ENCODE results near the gene TAS2R30. TPM values are rescaled to one million over a fixed set of nuclear protein-coding genes. Genes with fewer than 3 reads are reported as not detected.
"Not testable (repeated sequence)": the region's sequence is repeated elsewhere in the genome, so short reads cannot be mapped to it uniquely, and the experiment has no call there.

Gene TAS2R30
- polyA plus RNA-seq, 1 donor from 2014 or later = 0.53 TPM

- H2AFZ ChIP-seq (ENCODE audit: low read depth, low read length) = no peak overlapping the region
- no peak overlapping the region for H3K4me3 ChIP-seq (ENCODE audit: low read length)
- H3K9ac ChIP-seq (ENCODE audit: low read length) = no peak overlapping the region
- H3F3A ChIP-seq (ENCODE audit: insufficient read depth, low read length, poor library complexity, severe bottlenecking) = no peaks in the 10 kb centered on the region
- no peak for TF ChIP-seq EP300 (conservative IDR thresholded peaks at IDR 0.05; ENCODE audit: poor library complexity, severe bottlenecking)
- H4K20me1 ChIP-seq (ENCODE audit: insufficient read depth) = no peaks in the 10 kb centered on the region
- H3K36me3 ChIP-seq (ENCODE audit: insufficient read depth, low read length) = no peaks in the 10 kb centered on the region
- no peak overlapping the region for H3K27ac ChIP-seq (ENCODE audit: low read length)
- no peaks in the 10 kb centered on the region for H3K9me3 ChIP-seq (ENCODE audit: low read length)
- no peak overlapping the region for H3K4me2 ChIP-seq (ENCODE audit: low read length)
- H3K27me3 ChIP-seq (ENCODE audit: insufficient read depth, low read depth, low read length) = no peaks in the 10 kb centered on the region
- H3K79me2 ChIP-seq (replicated peaks; ENCODE audit: insufficient read depth, low read length) = peaks cover 28% of the 10 kb centered on the region
- H3K9me2 ChIP-seq (ENCODE audit: insufficient read depth, low read length) = no peaks in the 10 kb centered on the region
These were observed 3.4 kb downstream of the TAS2R30 start for GRCh38 chr12:11130999-11131398.

GRCh38 chr12:11130382-11130781, 4.1 kb downstream of the TAS2R30 start:
- no peak overlapping the region for H3K4me3 ChIP-seq (ENCODE audit: low read length)
- H2AFZ ChIP-seq (ENCODE audit: low read depth, low read length) = no peak overlapping the region
- H4K20me1 ChIP-seq (ENCODE audit: insufficient read depth) = no peaks in the 10 kb centered on the region
- TF ChIP-seq CTCF (IDR thresholded peaks at IDR 0.05; ENCODE audit: poor library complexity, severe bottlenecking) (no peak), EZH2 (IDR thresholded peaks at IDR 0.05; ENCODE audit: borderline replicate concordance, insufficient read depth, low read length, poor library complexity, severe bottlenecking) (no peak), EP300 (conservative IDR thresholded peaks at IDR 0.05; ENCODE audit: poor library complexity, severe bottlenecking) (no peak), SMC3 (conservative IDR thresholded peaks at IDR 0.05; ENCODE audit: poor library complexity) (no peak), RAD21 (conservative IDR thresholded peaks at IDR 0.05) (no peak), POLR2AphosphoS5 (IDR thresholded peaks at IDR 0.05) (no peak), TAF1 (IDR thresholded peaks at IDR 0.05; ENCODE audit: low read depth) (no peak), MXI1 (conservative IDR thresholded peaks at IDR 0.05; ENCODE audit: poor library complexity, severe bottlenecking) (no peak), REST (IDR thresholded peaks at IDR 0.05; ENCODE audit: borderline replicate concordance) (no peak)
- no peak overlapping the region for H3K4me2 ChIP-seq (ENCODE audit: low read length)
- no peaks in the 10 kb centered on the region for H3K9me3 ChIP-seq (ENCODE audit: low read length)
- peaks cover 26% of the 10 kb centered on the region for H3K79me2 ChIP-seq (replicated peaks; ENCODE audit: insufficient read depth, low read length)
- no peaks in the 10 kb centered on the region for H3K27me3 ChIP-seq (ENCODE audit: insufficient read depth, low read depth, low read length)
- H3K27ac ChIP-seq (ENCODE audit: low read length) = no peak overlapping the region
- H3F3A ChIP-seq (ENCODE audit: insufficient read depth, low read length, poor library complexity, severe bottlenecking) = no peaks in the 10 kb centered on the region
- H3K9ac ChIP-seq (ENCODE audit: low read length) = no peak overlapping the region
- no peaks in the 10 kb centered on the region for H3K36me3 ChIP-seq (ENCODE audit: insufficient read depth, low read length)
- H3K9me2 ChIP-seq (ENCODE audit: insufficient read depth, low read length) = no peaks in the 10 kb centered on the region

GRCh38 chr12:11114130-11114529, 20.3 kb downstream of the TAS2R30 start:
- not testable (repeated sequence) for H3K27ac ChIP-seq (ENCODE audit: low read length); H3K36me3 ChIP-seq (ENCODE audit: insufficient read depth, low read length); H3K27me3 ChIP-seq (ENCODE audit: insufficient read depth, low read depth, low read length); H3K4me2 ChIP-seq (ENCODE audit: low read length); H3K9me2 ChIP-seq (ENCODE audit: insufficient read depth, low read length); H4K20me1 ChIP-seq (ENCODE audit: insufficient read depth); H3K9ac ChIP-seq (ENCODE audit: low read length); H3K9me3 ChIP-seq (ENCODE audit: low read length); H3K4me3 ChIP-seq (ENCODE audit: low read length); H3F3A ChIP-seq (ENCODE audit: insufficient read depth, low read length, poor library complexity, severe bottlenecking); H2AFZ ChIP-seq (ENCODE audit: low read depth, low read length)
- H3K79me2 ChIP-seq (replicated peaks; ENCODE audit: insufficient read depth, low read length) = peaks cover 57% of the 10 kb centered on the region

GRCh38 chr12:11111213-11111612, 23.2 kb downstream of the TAS2R30 start:
- not testable (repeated sequence) for H4K20me1 ChIP-seq (ENCODE audit: insufficient read depth); H3K4me3 ChIP-seq (ENCODE audit: low read length); H3F3A ChIP-seq (ENCODE audit: insufficient read depth, low read length, poor library complexity, severe bottlenecking); H3K27me3 ChIP-seq (ENCODE audit: insufficient read depth, low read depth, low read length); H2AFZ ChIP-seq (ENCODE audit: low read depth, low read length); H3K9ac ChIP-seq (ENCODE audit: low read length); H3K36me3 ChIP-seq (ENCODE audit: insufficient read depth, low read length); H3K9me2 ChIP-seq (ENCODE audit: insufficient read depth, low read length); H3K4me2 ChIP-seq (ENCODE audit: low read length); H3K9me3 ChIP-seq (ENCODE audit: low read length); H3K27ac ChIP-seq (ENCODE audit: low read length)
- H3K79me2 ChIP-seq (replicated peaks; ENCODE audit: insufficient read depth, low read length) = peaks cover 41% of the 10 kb centered on the region
